HCT116 (cell line): ENCODE data around the gene WIPF3. TPM values are rescaled to one million over a fixed set of nuclear protein-coding genes. Genes with fewer than 3 reads are reported as not detected.

Source experiments
- ATAC-seq: fragments of 200-7000 bp; cut with Tn5 transposase; 2 replicates; pipeline ENCODE4 v1.9.1; 2020; ENCODE audit warnings: mild to moderate bottlenecking, moderate library complexity
- BruUV-seq: library from RNA; stranded (reverse); fragments of 400-500 nt; replicated peaks from 2 replicates; lab custom pipeline; 2021; lab: Mats Ljungman, UMichigan
- CTCF ChIA-PET: fragments of 300-600 bp; sonication (Branson Sonifier 250); formaldehyde crosslinking; loops from one replicate; lab custom pipeline; 2021; ENCODE audit warnings: antibody characterized with exemption; lab: Charles Lee
- POLR2A ChIA-PET: fragments of 300-600, 350-600 bp; sonication (Branson Sonifier 250); formaldehyde crosslinking; loops from one replicate; lab custom pipeline; 2021; ENCODE audit warnings: antibody characterized with exemption; lab: Charles Lee
- RAD21 ChIA-PET, 2 experiments: fragments of 300-600 bp; sonication (Branson Sonifier 250); formaldehyde crosslinking; loops; one replicate each; lab custom pipeline; 2023; ENCODE audit warnings: low total read pairs in 2 of 2; ENCODE audit not compliant: uncharacterized antibody in 2 of 2, unreplicated experiment in 2 of 2, low non-redundant PET in 1 of 2; lab: Charles Lee
- DNase-seq: peaks from one replicate; pipeline ENCODE4 v3.0.0-alpha.2; 2010; ENCODE audit warnings: low read depth, low spot score
- H2AFZ ChIP-seq: fragments of 200-600 bp; shearing (Covaris generic), sonication (generic); 2 replicates; pipeline ENCODE4 v1.6.1; 2017; ENCODE audit warnings: low read depth, mixed run types, mixed read lengths, antibody characterized with exemption, low read length; ENCODE audit not compliant: poor library complexity, severe bottlenecking
- H3K27ac ChIP-seq: 2 replicates; pipeline ENCODE4 v1.5.1; 2012; ENCODE audit warnings: low read depth, low read length
- H3K27me3 ChIP-seq: fragments of 200-600 bp; sonication (generic); 2 replicates; pipeline ENCODE4 v1.6.1; 2016; ENCODE audit warnings: mixed run types, low read length, mixed read lengths; ENCODE audit not compliant: insufficient read depth
- H3K36me3 ChIP-seq, 2 experiments: fragments of 200-500 bp in 1 of 2; fragments of 200-600 bp in 1 of 2; sonication (Bioruptor generic) in 1 of 2; sonication (generic) in 1 of 2; 2 replicates each; pipeline versions ENCODE4 v1.5.1 to v1.6.1; 2014 to 2016; ENCODE audit warnings: low read length in 2 of 2, inconsistent platforms in 1 of 2, mixed read lengths in 1 of 2, mixed run types in 1 of 2; ENCODE audit not compliant: insufficient read depth in 2 of 2, control insufficient read depth in 1 of 2
- H3K4me1 ChIP-seq, 2 experiments: fragments of 200-600 bp in 1 of 2; sonication (generic) in 1 of 2; 2 replicates each; pipeline versions ENCODE4 v1.5.1 to v1.6.1; 2012 to 2017; ENCODE audit warnings: low read length in 2 of 2, inconsistent platforms in 1 of 2, mild to moderate bottlenecking in 1 of 2, mixed read lengths in 1 of 2, mixed run types in 1 of 2, moderate library complexity in 1 of 2; ENCODE audit not compliant: insufficient read depth in 2 of 2, control insufficient read depth in 1 of 2
- H3K4me2 ChIP-seq: fragments of 200-600 bp; sonication (generic); 2 replicates; pipeline ENCODE4 v1.6.1; 2017; ENCODE audit warnings: mixed run types, low read length, mixed read lengths
- H3K4me3 ChIP-seq, 2 experiments: fragments of 200-600 bp in 1 of 2; sonication (generic) in 1 of 2; replicated peaks in 1 of 2; 2 replicates each; pipeline ENCODE4 v1.5.1; 2011 to 2016; ENCODE audit warnings: low read length in 2 of 2, control low read depth in 1 of 2, low read depth in 1 of 2, mild to moderate bottlenecking in 1 of 2, mixed read lengths in 1 of 2, mixed run types in 1 of 2
- H3K79me2 ChIP-seq: fragments of 200-600 bp; sonication (generic); 2 replicates; pipeline ENCODE4 v1.6.1; 2017; ENCODE audit warnings: mild to moderate bottlenecking, mixed run types, low read length, moderate library complexity, mixed read lengths; ENCODE audit not compliant: insufficient read depth
- H3K9ac ChIP-seq: fragments of 200-600 bp; sonication (generic); 2 replicates; pipeline ENCODE4 v1.6.1; 2016; ENCODE audit warnings: low read length, mixed read lengths
- H3K9me2 ChIP-seq: fragments of 200-600 bp; sonication (generic), shearing (Covaris generic); 2 replicates; pipeline ENCODE4 v1.6.1; 2017; ENCODE audit warnings: mixed run types, mild to moderate bottlenecking, moderate library complexity; ENCODE audit not compliant: insufficient read depth
- H3K9me3 ChIP-seq, 2 experiments: fragments of 200-500 bp in 1 of 2; fragments of 200-600 bp in 1 of 2; sonication (Bioruptor generic) in 1 of 2; sonication (generic) in 1 of 2; 2 replicates each; pipeline ENCODE4 v1.6.1; 2014 to 2017; ENCODE audit warnings: low read length in 2 of 2, mixed read lengths in 2 of 2, inconsistent platforms in 1 of 2, low read depth in 1 of 2, mild to moderate bottlenecking in 1 of 2, mixed run types in 1 of 2, moderate library complexity in 1 of 2; ENCODE audit not compliant: control insufficient read depth in 1 of 2, insufficient read depth in 1 of 2
- H4K20me1 ChIP-seq: fragments of 200-600 bp; sonication (generic), shearing (Covaris generic); 2 replicates; pipeline ENCODE4 v1.6.1; 2017; ENCODE audit warnings: mixed run types, mild to moderate bottlenecking, moderate library complexity; ENCODE audit not compliant: insufficient read depth
- EGR1 ChIP-seq: IDR thresholded peaks from 2 replicates; pipeline ENCODE4 v1.6.1; 2012; ENCODE audit warnings: low read depth
- FOSL1 ChIP-seq: IDR thresholded peaks from 2 replicates; pipeline ENCODE4 v1.6.1; 2012; ENCODE audit warnings: low read depth
- JUND ChIP-seq: IDR thresholded peaks from 2 replicates; pipeline ENCODE4 v1.6.1; 2012
- POLR2AphosphoS5 ChIP-seq: IDR thresholded peaks from 2 replicates; pipeline ENCODE4 v1.6.1; 2011; ENCODE audit warnings: mild to moderate bottlenecking, low read depth, low read length, moderate library complexity
- RAD21 ChIP-seq: IDR thresholded peaks from 2 replicates; pipeline ENCODE4 v1.6.1; 2012; ENCODE audit warnings: low read depth, mild to moderate bottlenecking
- SP1 ChIP-seq: IDR thresholded peaks from 2 replicates; pipeline ENCODE4 v1.6.1; 2012; ENCODE audit warnings: low read depth
- TCF7L2 ChIP-seq: IDR thresholded peaks from 2 replicates; pipeline ENCODE4 v1.7.0; 2011; ENCODE audit warnings: borderline replicate concordance, inconsistent platforms; ENCODE audit not compliant: insufficient read depth, insufficient read length; ENCODE audit errors: extremely low read depth
- ZNF274 ChIP-seq: fragments of 200-500 bp; sonication (Bioruptor generic); IDR thresholded peaks from 2 replicates; pipeline ENCODE4 v1.6.1; 2014; ENCODE audit warnings: mild to moderate bottlenecking, low read depth, low read length, inconsistent platforms
- intact Hi-C: fragments of 100-400 bp; cut with micrococcal nuclease; formaldehyde crosslinking; loops from 2 replicates; pipeline ENCODE4 v1.10.0; 2022
- total RNA-seq: library from RNA; stranded (reverse); gene quantifications from one replicate; pipeline ENCODE4 v1.2.1, GENCODE V29; 2021; ENCODE audit not compliant: unreplicated experiment
- TF ChIP-seq, protein P1 (sequence below): IDR thresholded peaks from 2 replicates; pipeline ENCODE4 v1.6.1; 2012
- TF ChIP-seq, protein P2 (sequence below): IDR thresholded peaks from 2 replicates; pipeline ENCODE4 v1.6.1; 2012; ENCODE audit warnings: low read depth
- TF ChIP-seq, protein P3 (sequence below): IDR thresholded peaks from 2 replicates; pipeline ENCODE4 v1.6.1; 2012
- TF ChIP-seq, protein P4 (sequence below), 3 experiments: fragments of 200-600 bp in 1 of 3; sonication (generic) in 1 of 3; IDR thresholded peaks in 2 of 3; conservative IDR thresholded peaks in 1 of 3; 2 replicates each; pipeline ENCODE4 v1.5.1; 2012 to 2017; ENCODE audit warnings: low read depth in 2 of 3, low read length in 2 of 3, antibody characterized with exemption in 1 of 3, borderline replicate concordance in 1 of 3, control low read depth in 1 of 3, mild to moderate bottlenecking in 1 of 3, mixed read lengths in 1 of 3, mixed run types in 1 of 3, moderate library complexity in 1 of 3; ENCODE audit not compliant: insufficient read depth in 1 of 3

The WIPF3 gene
- total RNA-seq, 1 experiment from 2014 or later = 8.6 TPM

DNA sequence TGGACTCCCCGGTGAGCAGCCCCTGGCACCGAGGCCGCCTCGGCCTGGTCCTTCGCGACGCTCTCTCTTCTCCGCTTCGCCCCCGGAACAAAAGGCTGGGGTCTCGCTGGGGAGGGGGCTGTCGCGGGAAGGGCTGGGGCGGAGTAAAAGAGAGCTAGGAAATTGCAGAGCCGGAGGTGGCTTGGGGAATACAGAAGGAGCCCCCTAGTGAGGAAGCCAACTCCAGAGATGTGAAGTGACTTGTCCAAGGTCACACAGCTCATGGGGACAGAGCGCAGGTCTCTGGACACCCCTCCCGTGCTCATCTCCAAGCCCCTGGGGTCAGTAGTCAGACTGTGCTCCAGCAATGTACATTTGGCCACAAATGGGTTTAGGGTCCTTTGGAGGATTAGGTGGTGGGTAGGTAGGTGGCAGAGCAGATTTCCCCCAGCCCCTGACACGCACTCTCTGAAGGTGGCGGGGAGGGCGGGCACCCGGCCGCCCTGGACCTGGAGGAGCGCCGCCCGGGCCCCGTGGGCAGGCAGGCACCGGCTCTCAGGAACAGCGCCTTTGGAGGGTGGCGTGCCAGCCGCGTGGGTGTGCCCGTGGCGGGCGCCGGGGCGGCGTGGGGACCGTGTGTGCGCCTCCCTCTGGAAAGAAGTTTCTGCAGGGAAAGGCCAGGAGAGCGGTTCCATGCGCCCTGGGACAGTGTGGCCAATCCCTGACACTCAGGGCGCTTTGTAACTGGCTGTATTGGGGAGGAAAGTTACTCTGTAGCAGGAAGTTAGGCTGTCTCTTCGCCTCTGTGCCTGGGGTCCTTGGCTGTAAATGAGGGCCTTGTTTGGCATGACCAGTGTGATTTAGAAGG is 910 bp downstream of the WIPF3 start:
- peak; percentile 34 for DNase-seq
- Histone ChIP-seq H3K27ac (peak overlapping the region; percentile 56), H3K4me3 (peak overlapping the region; percentile 65 to 82), H3K4me1 (peaks cover 10 to 21% of the 10 kb centered on the region in 2 experiments; a peak in 3 of 4 replicates), H3K27me3 (no peaks in the 10 kb centered on the region), H3K9ac (peak overlapping the region; percentile 60), H3K79me2 (no peaks in the 10 kb centered on the region), H4K20me1 (no peaks in the 10 kb centered on the region), H3K36me3 (no peaks in the 10 kb centered on the region), H3K9me2 (no peaks in the 10 kb centered on the region), H2AFZ (peak overlapping the region; percentile 79), H3K4me2 (peak overlapping the region; percentile 97), H3K9me3 (no peaks in the 10 kb centered on the region)
- ATAC-seq = peak; percentile 78
- ChIA-PET POLR2A (no interaction called here), CTCF (interaction anchor here (1.0 to 1.6 kb wide), 2 partner anchors 114 to 255 kb away, joined by 3 to 4 read pairs; no protein-coding TSS in a partner anchor), RAD21 (no interaction called here)
- TF ChIP-seq ZNF274 (no peak), FOSL1 (no peak), POLR2AphosphoS5 (peak; percentile 28; the same call in 1 of the 2 replicates), TCF7L2 (no peak), JUND (no peak), RAD21 (no peak; the same call in 1 of the 2 replicates), EGR1 (peak; percentile 60), SP1 (no peak)
- TF ChIP-seq, protein P1, sequence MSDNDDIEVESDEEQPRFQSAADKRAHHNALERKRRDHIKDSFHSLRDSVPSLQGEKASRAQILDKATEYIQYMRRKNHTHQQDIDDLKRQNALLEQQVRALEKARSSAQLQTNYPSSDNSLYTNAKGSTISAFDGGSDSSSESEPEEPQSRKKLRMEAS = peak; percentile 72
- TF ChIP-seq, protein P2, sequence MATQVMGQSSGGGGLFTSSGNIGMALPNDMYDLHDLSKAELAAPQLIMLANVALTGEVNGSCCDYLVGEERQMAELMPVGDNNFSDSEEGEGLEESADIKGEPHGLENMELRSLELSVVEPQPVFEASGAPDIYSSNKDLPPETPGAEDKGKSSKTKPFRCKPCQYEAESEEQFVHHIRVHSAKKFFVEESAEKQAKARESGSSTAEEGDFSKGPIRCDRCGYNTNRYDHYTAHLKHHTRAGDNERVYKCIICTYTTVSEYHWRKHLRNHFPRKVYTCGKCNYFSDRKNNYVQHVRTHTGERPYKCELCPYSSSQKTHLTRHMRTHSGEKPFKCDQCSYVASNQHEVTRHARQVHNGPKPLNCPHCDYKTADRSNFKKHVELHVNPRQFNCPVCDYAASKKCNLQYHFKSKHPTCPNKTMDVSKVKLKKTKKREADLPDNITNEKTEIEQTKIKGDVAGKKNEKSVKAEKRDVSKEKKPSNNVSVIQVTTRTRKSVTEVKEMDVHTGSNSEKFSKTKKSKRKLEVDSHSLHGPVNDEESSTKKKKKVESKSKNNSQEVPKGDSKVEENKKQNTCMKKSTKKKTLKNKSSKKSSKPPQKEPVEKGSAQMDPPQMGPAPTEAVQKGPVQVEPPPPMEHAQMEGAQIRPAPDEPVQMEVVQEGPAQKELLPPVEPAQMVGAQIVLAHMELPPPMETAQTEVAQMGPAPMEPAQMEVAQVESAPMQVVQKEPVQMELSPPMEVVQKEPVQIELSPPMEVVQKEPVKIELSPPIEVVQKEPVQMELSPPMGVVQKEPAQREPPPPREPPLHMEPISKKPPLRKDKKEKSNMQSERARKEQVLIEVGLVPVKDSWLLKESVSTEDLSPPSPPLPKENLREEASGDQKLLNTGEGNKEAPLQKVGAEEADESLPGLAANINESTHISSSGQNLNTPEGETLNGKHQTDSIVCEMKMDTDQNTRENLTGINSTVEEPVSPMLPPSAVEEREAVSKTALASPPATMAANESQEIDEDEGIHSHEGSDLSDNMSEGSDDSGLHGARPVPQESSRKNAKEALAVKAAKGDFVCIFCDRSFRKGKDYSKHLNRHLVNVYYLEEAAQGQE = no peak
- TF ChIP-seq, protein P3, sequence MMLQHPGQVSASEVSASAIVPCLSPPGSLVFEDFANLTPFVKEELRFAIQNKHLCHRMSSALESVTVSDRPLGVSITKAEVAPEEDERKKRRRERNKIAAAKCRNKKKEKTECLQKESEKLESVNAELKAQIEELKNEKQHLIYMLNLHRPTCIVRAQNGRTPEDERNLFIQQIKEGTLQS = no peak
- TF ChIP-seq, protein P4, sequence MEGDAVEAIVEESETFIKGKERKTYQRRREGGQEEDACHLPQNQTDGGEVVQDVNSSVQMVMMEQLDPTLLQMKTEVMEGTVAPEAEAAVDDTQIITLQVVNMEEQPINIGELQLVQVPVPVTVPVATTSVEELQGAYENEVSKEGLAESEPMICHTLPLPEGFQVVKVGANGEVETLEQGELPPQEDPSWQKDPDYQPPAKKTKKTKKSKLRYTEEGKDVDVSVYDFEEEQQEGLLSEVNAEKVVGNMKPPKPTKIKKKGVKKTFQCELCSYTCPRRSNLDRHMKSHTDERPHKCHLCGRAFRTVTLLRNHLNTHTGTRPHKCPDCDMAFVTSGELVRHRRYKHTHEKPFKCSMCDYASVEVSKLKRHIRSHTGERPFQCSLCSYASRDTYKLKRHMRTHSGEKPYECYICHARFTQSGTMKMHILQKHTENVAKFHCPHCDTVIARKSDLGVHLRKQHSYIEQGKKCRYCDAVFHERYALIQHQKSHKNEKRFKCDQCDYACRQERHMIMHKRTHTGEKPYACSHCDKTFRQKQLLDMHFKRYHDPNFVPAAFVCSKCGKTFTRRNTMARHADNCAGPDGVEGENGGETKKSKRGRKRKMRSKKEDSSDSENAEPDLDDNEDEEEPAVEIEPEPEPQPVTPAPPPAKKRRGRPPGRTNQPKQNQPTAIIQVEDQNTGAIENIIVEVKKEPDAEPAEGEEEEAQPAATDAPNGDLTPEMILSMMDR (IDR thresholded peaks at IDR 0.05 in 2 of 3, conservative IDR thresholded peaks at IDR 0.05 in 1 of 3; ENCODE audit: borderline replicate concordance in 1 of 3, insufficient read depth in 1 of 3, low read depth in 2 of 3, low read length in 2 of 3) = peak in 1 of 3 experiments; percentile 52; a peak in 3 of 6 replicates
- intact Hi-C loops = no loop called here
- BruUV-seq = no TSS peak
